GDM1 (cell line): Measurements from ENCODE around the gene AMMECR1.

ENCODE experiments used
- DNase-seq: peaks from one replicate; lab custom pipeline; 2025; lab: John Stamatoyannopoulos, UW

Gene AMMECR1

GRCh38 chrX:110311437-110312230 is 6.3 kb downstream of the AMMECR1 start:
- no peak for DNase-seq

GRCh38 chrX:110310896-110311295 is 7.0 kb downstream of the AMMECR1 start:
- DNase-seq, result no peak

GRCh38 chrX:110310000-110310790 is 7.7 kb downstream of the AMMECR1 start:
- no peak for DNase-seq

GRCh38 chrX:110308220-110308619 is 9.7 kb downstream of the AMMECR1 start:
- DNase-seq, result no peak

GRCh38 chrX:110304884-110305283 is 13.0 kb downstream of the AMMECR1 start:
- no peak for DNase-seq

- DNase-seq, result no peak
Observed at GRCh38 chrX:110304371-110304770, 13.5 kb downstream of the AMMECR1 start.

GRCh38 chrX:110302975-110303374 is 14.9 kb downstream of the AMMECR1 start:
- DNase-seq, result no peak

GRCh38 chrX:110301194-110301593 is 16.7 kb downstream of the AMMECR1 start:
- DNase-seq, result no peak

GRCh38 chrX:110294087-110294486 is 23.8 kb downstream of the AMMECR1 start:
- no peak for DNase-seq

GRCh38 chrX:110293658-110294057 is 24.2 kb downstream of the AMMECR1 start:
- no peak for DNase-seq

- DNase-seq, result no peak
Observed at GRCh38 chrX:110287605-110288004, 30.3 kb downstream of the AMMECR1 start.

GRCh38 chrX:110286106-110286505 is 31.8 kb downstream of the AMMECR1 start:
- no peak for DNase-seq

- DNase-seq, result no peak
Observed at GRCh38 chrX:110284159-110284558, 33.7 kb downstream of the AMMECR1 start.

- DNase-seq, result no peak
Observed at GRCh38 chrX:110282922-110283321, 35.0 kb downstream of the AMMECR1 start.

GRCh38 chrX:110281377-110281776 is 36.5 kb downstream of the AMMECR1 start:
- DNase-seq, result no peak

- no peak for DNase-seq
Observed at GRCh38 chrX:110280954-110281353, 36.9 kb downstream of the AMMECR1 start.

- no peak for DNase-seq
Observed at GRCh38 chrX:110277609-110278008, 40.3 kb downstream of the AMMECR1 start.

- no peak for DNase-seq
Observed at GRCh38 chrX:110276778-110277177, 41.1 kb downstream of the AMMECR1 start.

GRCh38 chrX:110268886-110269285 is 49.0 kb downstream of the AMMECR1 start:
- DNase-seq, result no peak

- DNase-seq, result no peak
Observed at GRCh38 chrX:110268395-110268794, 49.5 kb downstream of the AMMECR1 start.

GRCh38 chrX:110267874-110268273 is 50.0 kb downstream of the AMMECR1 start:
- DNase-seq, result peak; percentile 0

GRCh38 chrX:110265661-110266060 is 52.2 kb downstream of the AMMECR1 start:
- DNase-seq, result no peak

GRCh38 chrX:110259117-110259516 is 58.8 kb downstream of the AMMECR1 start:
- no peak for DNase-seq
